HG02870 (cell line): ENCODE measurements around the gene UBE2R2.
"Not testable (repeated sequence)": the region's sequence is repeated elsewhere in the genome, so short reads cannot be mapped to it uniquely, and the experiment has no call there.

Experiments used
- ATAC-seq: cut with Tn5 transposase; IDR thresholded peaks from one replicate; pipeline ENCODE4 v1.9.1; 2021; ENCODE audit warnings: mild to moderate bottlenecking, moderate library complexity; ENCODE audit not compliant: unreplicated experiment

UBE2R2 gene

GRCh38 chr9:33798545-33798944 lies 18.4 kb upstream of the UBE2R2 start:
- no peak for ATAC-seq

GRCh38 chr9:33799928-33800704 lies 16.8 kb upstream of the UBE2R2 start:
- no peak for ATAC-seq

- no peak for ATAC-seq
Observed at GRCh38 chr9:33800886-33801285, 16.1 kb upstream of the UBE2R2 start.

GRCh38 chr9:33801943-33802500 lies 14.9 kb upstream of the UBE2R2 start:
- not testable (repeated sequence) for ATAC-seq

- not testable (repeated sequence) for ATAC-seq
Observed at GRCh38 chr9:33804196-33804595, 12.8 kb upstream of the UBE2R2 start.

- not testable (repeated sequence) for ATAC-seq
Observed at GRCh38 chr9:33807156-33807555, 9.8 kb upstream of the UBE2R2 start.

GRCh38 chr9:33808979-33809322 lies 8.0 kb upstream of the UBE2R2 start:
- not testable (repeated sequence) for ATAC-seq

GRCh38 chr9:33809506-33809905 lies 7.5 kb upstream of the UBE2R2 start:
- no peak for ATAC-seq

- ATAC-seq, result no peak
Observed at GRCh38 chr9:33813712-33814641, 3.0 kb upstream of the UBE2R2 start.

- no peak for ATAC-seq
Observed at GRCh38 chr9:33815781-33816180, 1.2 kb upstream of the UBE2R2 start.

- ATAC-seq, result peak; percentile 14
Observed at GRCh38 chr9:33817327-33818166, 587 bp downstream of the UBE2R2 start.

GRCh38 chr9:33818167-33818846 lies 1.3 kb downstream of the UBE2R2 start:
- ATAC-seq, result no peak

- no peak for ATAC-seq
Observed at GRCh38 chr9:33818847-33819500, 2.0 kb downstream of the UBE2R2 start.

- ATAC-seq, result no peak
Observed at GRCh38 chr9:33820231-33820745, 3.3 kb downstream of the UBE2R2 start.

GRCh38 chr9:33823801-33824200 lies 6.8 kb downstream of the UBE2R2 start:
- no peak for ATAC-seq

- ATAC-seq, result not testable (repeated sequence)
Observed at GRCh38 chr9:33827285-33827684, 10.3 kb downstream of the UBE2R2 start.

GRCh38 chr9:33829641-33830230 lies 12.8 kb downstream of the UBE2R2 start:
- not testable (repeated sequence) for ATAC-seq

GRCh38 chr9:33835625-33836260 lies 18.8 kb downstream of the UBE2R2 start:
- ATAC-seq, result no peak
